HG03565 (cell line): ENCODE data around the gene HEXD.
"Not testable (repeated sequence)": the region's sequence is repeated elsewhere in the genome, so short reads cannot be mapped to it uniquely, and the experiment has no call there.

Source experiments
- ATAC-seq: cut with Tn5 transposase; IDR thresholded peaks from one replicate; pipeline ENCODE4 v1.9.1; 2021; ENCODE audit warnings: mild to moderate bottlenecking, moderate library complexity; ENCODE audit not compliant: unreplicated experiment

Gene HEXD

GRCh38 chr17:82418001-82418986, at the start of gene HEXD, which contains the start of gene OGFOD3:
Gene HEXD (plus strand): TSS chr17:82418347. CDS start chr17:82419800, 1,453 bp downstream.
Gene OGFOD3 (minus strand): TSS chr17:82418586. CDS start chr17:82418485, 101 bp downstream.
- ATAC-seq: peak; percentile 74

- no peak for ATAC-seq
Measured at GRCh38 chr17:82369211-82369610, 48.9 kb upstream of the HEXD start.

DNA sequence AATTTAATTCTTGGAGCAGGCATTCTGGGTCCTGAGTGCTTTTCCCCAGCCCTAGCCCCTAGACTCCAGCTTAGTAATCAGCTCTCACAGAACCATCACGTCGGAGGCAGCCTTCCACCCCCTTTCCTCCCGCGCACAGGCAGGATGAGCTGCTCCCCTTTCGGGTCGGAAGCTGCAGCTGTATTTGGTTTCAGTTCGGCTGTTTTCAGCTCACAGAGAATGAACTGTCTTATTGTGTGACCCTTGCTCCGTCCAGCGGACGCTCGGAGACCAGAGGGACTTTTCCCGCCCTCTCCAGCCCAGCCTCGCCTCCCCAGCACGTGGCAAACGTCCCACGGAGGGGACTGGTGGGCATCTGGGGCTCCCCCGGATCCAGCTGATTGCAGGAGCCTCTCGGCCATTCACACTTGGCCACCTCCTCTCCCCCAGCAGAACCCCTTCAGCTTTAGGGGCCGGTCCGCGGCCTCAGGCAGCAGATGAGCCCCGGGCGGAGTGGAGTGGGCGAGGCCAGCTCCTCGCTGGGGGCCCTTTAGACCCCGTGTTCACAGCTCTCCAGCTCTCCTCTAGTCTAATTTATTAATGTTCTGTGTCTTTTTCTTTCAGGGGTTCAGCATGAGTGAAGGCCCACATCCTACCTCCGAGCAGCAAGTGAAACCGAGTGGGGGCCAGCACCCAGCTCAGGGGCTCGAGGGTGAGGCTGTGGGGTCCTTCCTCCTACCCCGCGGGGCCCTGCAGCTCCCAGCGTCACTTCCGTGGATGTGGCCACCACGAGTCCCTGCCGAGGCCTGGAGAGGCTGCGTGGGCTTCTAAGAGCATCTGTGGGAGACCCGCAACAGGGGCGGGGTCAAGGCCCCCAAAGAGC, 47.4 kb upstream of the HEXD start:
- no peak for ATAC-seq

DNA sequence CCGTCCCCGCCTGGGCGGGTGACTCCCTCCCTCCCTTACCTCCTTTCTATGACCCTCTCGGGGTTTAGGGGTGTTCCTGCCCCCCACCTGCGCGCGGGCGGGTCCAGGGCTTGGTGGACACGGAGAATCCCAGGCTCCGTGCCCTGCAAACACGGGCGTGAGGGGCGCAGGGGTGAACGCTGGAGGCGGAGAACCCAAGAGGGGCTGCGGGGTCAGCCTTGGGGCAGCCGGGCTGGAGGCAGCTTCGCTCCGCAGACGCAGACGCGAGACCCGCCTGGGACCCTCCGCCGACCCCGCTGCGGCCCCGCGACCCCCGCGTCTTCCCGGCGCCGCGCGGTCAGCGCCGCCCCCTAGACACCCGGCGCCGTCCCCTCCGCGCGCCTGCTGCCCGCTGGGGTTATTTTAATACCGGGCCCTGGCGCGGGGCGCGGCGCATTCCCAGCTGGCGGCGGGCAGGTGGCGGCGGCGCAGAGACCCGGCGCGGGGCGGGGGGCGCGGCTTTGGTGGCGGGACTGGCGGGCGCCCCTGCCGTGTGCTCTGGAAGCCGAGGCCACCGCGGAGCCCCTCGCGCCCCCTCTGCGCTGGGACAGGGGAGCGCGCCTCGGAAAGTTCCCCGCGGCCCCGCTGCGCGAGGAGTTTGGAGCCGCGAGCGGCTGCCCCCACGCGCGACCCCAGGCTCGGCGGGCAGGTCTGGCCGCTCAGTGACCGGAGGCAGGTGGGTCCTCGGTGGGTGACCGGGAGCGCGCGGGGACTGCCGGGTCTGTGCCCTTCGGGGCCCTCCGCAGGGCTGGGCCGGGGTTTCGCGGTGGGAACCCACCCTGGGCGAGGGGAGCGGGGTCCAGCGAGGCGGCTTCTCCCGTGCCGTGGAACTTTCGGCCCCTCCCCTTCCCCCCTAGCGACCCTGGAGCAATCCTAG, 46.6 kb upstream of the HEXD start, which contains the start of gene UTS2R:
TSS of gene UTS2R (plus strand) at position 433 of the 916 bp plus-strand sequence. CDS start 2,560 bp downstream, outside the sequence.
- no peak for ATAC-seq

GRCh38 chr17:82372249-82373071, 45.7 kb upstream of the HEXD start:
- no peak for ATAC-seq

- not testable (repeated sequence) for ATAC-seq
Measured at GRCh38 chr17:82373072-82373452, 45.1 kb upstream of the HEXD start.

DNA sequence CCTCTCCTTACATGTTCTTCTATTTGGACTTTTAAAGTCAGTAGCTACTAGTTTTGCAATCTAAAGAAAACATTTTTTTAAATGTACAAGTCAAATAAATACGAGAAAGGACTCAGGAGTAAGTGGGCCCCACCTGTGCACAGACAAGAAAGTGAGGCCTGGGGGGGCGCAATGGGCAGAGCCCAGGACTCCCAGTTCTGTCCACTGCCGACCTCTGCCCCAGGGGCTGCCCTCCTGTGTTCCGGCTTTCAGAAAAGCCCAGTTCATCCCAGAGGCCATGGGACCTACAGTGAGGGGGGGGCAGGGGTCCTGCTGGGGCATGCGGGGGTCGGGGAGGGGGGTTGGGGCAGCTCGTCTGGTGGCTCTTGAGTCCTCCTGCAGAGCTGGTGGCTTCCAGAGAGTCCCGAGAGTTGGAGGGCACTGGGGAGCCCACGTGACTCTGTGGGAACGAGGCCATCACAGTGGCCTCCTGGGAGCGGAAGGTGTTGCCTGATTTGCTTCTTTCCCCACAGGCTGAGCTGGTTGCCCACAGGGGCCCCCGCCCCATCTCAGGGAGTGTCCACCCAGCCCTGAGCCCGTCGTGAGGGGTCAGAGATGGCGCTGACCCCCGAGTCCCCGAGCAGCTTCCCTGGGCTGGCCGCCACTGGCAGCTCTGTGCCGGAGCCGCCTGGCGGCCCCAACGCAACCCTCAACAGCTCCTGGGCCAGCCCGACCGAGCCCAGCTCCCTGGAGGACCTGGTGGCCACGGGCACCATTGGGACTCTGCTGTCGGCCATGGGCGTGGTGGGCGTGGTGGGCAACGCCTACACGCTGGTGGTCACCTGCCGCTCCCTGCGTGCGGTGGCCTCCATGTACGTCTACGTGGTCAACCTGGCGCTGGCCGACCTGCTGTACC, 44.2 kb upstream of the HEXD start:
- no peak for ATAC-seq

DNA sequence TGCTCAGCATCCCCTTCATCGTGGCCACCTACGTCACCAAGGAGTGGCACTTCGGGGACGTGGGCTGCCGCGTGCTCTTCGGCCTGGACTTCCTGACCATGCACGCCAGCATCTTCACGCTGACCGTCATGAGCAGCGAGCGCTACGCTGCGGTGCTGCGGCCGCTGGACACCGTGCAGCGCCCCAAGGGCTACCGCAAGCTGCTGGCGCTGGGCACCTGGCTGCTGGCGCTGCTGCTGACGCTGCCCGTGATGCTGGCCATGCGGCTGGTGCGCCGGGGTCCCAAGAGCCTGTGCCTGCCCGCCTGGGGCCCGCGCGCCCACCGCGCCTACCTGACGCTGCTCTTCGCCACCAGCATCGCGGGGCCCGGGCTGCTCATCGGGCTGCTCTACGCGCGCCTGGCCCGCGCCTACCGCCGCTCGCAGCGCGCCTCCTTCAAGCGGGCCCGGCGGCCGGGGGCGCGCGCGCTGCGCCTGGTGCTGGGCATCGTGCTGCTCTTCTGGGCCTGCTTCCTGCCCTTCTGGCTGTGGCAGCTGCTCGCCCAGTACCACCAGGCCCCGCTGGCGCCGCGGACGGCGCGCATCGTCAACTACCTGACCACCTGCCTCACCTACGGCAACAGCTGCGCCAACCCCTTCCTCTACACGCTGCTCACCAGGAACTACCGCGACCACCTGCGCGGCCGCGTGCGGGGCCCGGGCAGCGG, 43.4 kb upstream of the HEXD start:
- ATAC-seq: no peak

DNA sequence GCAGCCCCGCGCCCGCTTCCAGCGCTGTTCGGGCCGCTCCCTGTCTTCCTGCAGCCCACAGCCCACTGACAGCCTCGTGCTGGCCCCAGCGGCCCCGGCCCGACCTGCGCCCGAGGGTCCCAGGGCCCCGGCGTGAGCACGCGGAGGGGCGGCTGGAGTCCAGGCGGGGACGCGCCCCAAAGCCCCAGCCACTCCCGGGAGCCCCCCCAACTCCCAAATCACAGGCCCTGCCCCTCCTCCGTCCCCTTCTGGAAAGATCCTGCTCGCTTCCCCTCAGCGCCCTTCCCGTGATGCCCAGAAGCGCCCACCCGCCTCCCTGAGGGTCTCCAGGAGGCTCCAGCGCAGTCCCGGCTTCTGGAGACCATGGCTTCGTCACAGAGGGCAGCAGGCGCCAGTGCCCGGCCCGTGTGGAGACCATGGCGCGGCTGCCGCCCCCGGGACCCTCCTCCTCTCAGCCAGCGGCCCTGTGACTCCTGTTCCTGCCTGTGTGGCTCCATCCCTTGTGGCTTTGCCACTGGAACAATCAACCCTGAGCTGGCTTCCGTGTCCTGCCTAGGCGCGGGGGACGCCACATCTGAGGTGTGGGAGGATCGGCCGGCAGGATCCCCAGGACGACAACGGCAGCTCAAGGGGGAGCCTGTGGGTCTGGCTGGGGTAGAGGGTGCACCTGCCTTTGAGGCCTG, 42.6 kb upstream of the HEXD start:
- ATAC-seq: no peak

DNA sequence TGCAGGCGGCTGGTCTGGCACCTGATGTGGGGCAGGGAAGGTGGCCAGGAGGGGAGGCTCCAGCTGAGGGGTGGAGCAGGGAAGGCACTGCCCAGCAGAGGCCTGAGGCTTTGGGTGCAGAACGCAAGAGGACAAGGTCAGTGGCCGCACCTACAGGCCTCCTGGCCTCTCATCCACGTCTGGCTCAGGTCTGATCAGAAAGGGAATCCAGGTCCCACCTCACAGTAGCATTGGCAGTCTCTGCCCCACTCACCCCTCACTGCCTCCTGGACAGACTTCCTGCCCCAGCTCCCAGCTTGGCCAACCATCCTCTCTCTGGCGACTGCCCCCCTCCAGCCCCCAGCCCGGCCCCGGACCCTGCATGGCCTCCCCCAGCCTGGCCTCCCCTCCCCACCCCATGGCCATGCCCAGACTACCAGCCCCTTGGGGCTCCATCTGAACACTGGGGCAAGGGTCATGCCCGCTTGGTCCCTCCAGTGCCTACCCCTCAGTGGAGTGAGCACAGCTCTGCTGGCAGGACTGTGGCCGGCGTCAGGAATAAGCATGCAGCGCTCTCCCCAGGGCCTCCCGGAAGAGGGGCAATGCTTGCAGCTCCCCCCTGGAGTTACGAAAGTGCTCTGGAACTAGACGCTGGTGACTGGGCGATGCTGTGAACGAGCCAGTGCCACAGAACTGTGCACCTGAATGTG, 42.0 kb upstream of the HEXD start:
- no peak for ATAC-seq

DNA sequence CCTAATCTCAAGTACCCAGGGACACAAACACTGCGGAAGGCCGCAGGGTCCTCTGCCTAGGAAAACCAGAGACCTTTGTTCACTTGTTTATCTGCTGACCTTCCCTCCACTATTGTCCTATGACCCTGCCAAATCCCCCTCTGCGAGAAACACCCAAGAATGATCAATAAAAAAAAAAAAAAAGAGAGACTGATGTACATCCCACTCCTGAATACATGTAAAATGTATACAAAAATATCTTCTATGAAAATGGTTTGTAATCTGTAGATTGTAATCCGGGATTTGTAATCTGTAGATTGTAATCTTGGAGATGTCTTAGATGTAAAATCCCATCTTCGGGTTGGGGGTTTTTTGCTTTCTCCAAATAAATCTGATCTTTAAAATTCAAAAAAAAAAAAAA, 40.9 kb upstream of the HEXD start:
- ATAC-seq: not testable (repeated sequence)

- no peak for ATAC-seq
Measured at GRCh38 chr17:82377924-82378740, 40.0 kb upstream of the HEXD start.

- ATAC-seq: no peak
Measured at GRCh38 chr17:82378741-82379021, 39.5 kb upstream of the HEXD start.

DNA sequence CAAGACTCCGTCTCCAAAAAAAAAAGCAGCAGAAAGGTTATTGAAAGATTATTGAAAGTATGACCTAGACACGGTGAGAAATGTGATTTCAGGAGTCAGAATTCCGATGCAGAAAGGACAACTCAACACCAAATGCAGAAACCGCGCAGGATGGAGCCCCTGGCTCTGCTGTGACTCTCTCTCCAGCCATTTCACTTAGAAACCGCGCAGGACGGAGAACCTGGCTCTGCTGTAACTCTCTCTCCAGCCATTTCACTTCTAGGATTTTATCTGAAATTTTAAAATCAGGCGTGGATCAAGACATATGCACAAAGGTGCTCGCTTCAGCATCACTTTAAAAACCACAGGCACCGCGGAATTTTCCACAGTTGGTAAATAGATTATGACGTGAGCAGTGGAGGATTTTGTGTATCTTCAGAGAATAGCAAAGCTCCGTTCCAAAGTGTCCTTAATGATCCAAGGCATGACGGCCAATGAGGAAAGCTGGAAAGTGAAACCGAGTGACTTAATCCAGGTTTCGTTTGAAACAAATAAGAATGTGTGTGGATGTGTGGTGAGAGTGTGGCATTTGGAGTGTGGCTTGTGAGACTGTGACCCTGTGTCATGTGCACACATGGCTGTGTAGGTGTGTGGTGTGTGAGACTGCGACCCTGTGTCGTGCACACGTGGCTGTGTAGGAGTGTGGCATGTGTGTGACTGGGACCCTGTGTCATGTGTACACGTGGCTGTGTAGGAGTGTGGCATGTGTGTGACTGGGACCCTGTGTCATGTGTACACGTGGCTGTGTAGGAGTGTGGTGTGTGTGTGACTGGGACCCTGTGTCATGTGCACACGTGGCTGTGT, 37.1 kb upstream of the HEXD start:
- no peak for ATAC-seq

GRCh38 chr17:82381703-82382009, 36.5 kb upstream of the HEXD start:
- not testable (repeated sequence) for ATAC-seq
